Activated CD8-positive, alpha-beta T cell treated with anti-CD3 and anti-CD28 coated beads for 36 hours (primary cell): ENCODE data around the gene KHDC1. TPM values are rescaled to one million over a fixed set of nuclear protein-coding genes. Genes with fewer than 3 reads are reported as not detected.
"Not testable (repeated sequence)": the region's sequence is repeated elsewhere in the genome, so short reads cannot be mapped to it uniquely, and the experiment has no call there.

ENCODE experiments used
- ATAC-seq: fragments of 200-7000 bp; cut with Tn5 transposase; one replicate; pipeline ENCODE4 v1.10.0; 2021; ENCODE audit warnings: mild to moderate bottlenecking, moderate library complexity
- CTCF ChIA-PET: fragments of 350-600 bp; sonication (Branson Sonifier 250); formaldehyde crosslinking; loops from one replicate; lab custom pipeline; 2021; ENCODE audit warnings: antibody characterized with exemption; lab: Charles Lee
- POLR2A ChIA-PET: fragments of 350-600 bp; sonication (Branson Sonifier 250); formaldehyde crosslinking; loops from one replicate; lab custom pipeline; 2021; ENCODE audit warnings: antibody characterized with exemption; lab: Charles Lee
- DNase-seq: peaks from one replicate; pipeline ENCODE4 v3.0.0-alpha.2; 2020
- H3K27ac Mint-ChIP-seq: one replicate; pipeline ENCODE4 v1.8.0; 2021; ENCODE audit warnings: mild to moderate bottlenecking, mixed read lengths
- H3K27me3 Mint-ChIP-seq: one replicate; pipeline ENCODE4 v1.8.0; 2021; ENCODE audit warnings: mixed read lengths
- H3K36me3 Mint-ChIP-seq: one replicate; pipeline ENCODE4 v1.8.0; 2021; ENCODE audit warnings: low read depth, mixed read lengths
- H3K4me1 Mint-ChIP-seq: one replicate; pipeline ENCODE4 v1.8.0; 2021; ENCODE audit warnings: low read depth, mixed read lengths
- H3K4me3 Mint-ChIP-seq: one replicate; pipeline ENCODE4 v1.8.0; 2021; ENCODE audit warnings: mild to moderate bottlenecking, moderate library complexity, mixed read lengths
- H3K9me3 Mint-ChIP-seq: one replicate; pipeline ENCODE4 v1.8.0; 2021; ENCODE audit warnings: mixed read lengths
- CTCF ChIP-seq: fragments of 200-600 bp; IDR thresholded peaks from one replicate; pipeline ENCODE4 v1.8.0; 2022; ENCODE audit warnings: antibody characterized with exemption, mild to moderate bottlenecking
- intact Hi-C: fragments of 100-400 bp; cut with micrococcal nuclease; formaldehyde crosslinking; loops from one replicate; pipeline ENCODE4 v1.10.0; 2022
- total RNA-seq, 2 experiments: library from RNA; stranded (reverse); gene quantifications; one replicate each; pipeline ENCODE4 v1.2.3, GENCODE V29; 2021

KHDC1 gene
- total RNA-seq, 2 experiments from 2014 or later: 3.5 TPM

DNA sequence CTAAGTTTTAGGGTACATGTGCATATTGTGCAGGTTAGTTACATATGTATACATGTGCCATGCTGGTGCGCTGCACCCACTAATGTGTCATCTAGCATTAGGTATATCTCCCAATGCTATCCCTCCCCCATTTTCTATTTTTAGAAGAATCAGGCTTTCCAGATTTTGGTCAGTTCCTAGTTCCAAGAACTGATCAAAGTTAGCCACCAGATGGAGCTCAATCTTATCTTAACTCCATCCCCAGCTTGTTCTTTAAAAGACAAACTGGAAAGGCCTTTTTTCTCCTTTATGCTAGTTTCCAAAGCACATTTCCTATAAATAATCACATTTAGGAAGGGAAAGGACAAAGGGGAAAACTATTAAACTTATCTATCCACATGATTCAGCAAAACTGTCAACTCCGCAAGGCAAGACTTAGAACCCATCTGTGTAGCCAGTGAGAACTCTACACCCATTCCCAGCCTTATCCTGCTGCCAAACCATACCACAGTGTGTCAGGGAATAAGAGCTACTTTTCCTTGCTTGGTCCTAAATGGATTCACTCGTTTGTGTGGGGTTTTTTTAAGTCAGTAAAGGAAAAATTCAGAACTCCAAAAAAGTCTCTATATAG lies 22.8 kb upstream of the KHDC1 start:
- ATAC-seq (no peak), DNase-seq (no peak)
- H3K9me3 Mint-ChIP-seq: no peaks in the 10 kb centered on the region
- peak; percentile 15 for TF ChIP-seq CTCF
- ChIA-PET CTCF (interaction anchor here (1.0 to 1.6 kb wide), 3 partner anchors 9 to 42 kb away, joined by 3 to 12 read pairs (median 4); no protein-coding TSS in a partner anchor), POLR2A (no interaction called here)
- H3K27me3 Mint-ChIP-seq: no peaks in the 10 kb centered on the region
- no peak overlapping the region for H3K4me3 Mint-ChIP-seq
- H3K27ac Mint-ChIP-seq: no peak overlapping the region
- peaks cover 3% of the 10 kb centered on the region for H3K36me3 Mint-ChIP-seq
- intact Hi-C loops: no loop called here
- H3K4me1 Mint-ChIP-seq: no peaks in the 10 kb centered on the region

DNA sequence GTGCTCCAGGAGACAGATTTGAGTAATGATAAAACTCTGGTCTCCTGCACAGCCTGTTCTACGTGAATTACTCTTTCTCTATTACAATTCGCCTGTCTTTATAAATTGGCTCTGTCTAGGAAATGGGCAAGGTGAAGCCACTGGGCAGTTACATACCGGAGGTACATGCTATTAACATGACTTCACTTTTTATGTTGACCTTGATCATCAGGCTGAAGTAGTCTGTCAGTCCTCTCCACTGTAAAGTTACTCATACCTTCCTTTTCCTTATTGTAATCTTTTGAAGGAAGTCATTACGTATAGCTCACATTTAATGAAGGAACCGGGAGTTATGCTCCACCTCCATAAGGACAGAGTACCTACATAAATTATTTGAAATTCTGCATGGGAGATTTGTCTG lies 19.9 kb upstream of the KHDC1 start:
- H3K27me3 Mint-ChIP-seq: no peaks in the 10 kb centered on the region
- no peak overlapping the region for H3K27ac Mint-ChIP-seq
- CTCF ChIA-PET: no interaction called here
- intact Hi-C loops: no loop called here
- POLR2A ChIA-PET: interaction anchor here (1.3 kb wide), 1 partner anchor 8 kb away, joined by 3 read pairs; no protein-coding TSS in a partner anchor
- DNase-seq: no peak
- H3K4me3 Mint-ChIP-seq: no peak overlapping the region
- no peaks in the 10 kb centered on the region for H3K9me3 Mint-ChIP-seq
- peaks cover 4% of the 10 kb centered on the region for H3K36me3 Mint-ChIP-seq
- ATAC-seq: no peak
- TF ChIP-seq CTCF: no peak
- H3K4me1 Mint-ChIP-seq: no peaks in the 10 kb centered on the region

- H3K27me3 Mint-ChIP-seq, CTCF ChIA-PET, POLR2A ChIA-PET, intact Hi-C loops, H3K9me3 Mint-ChIP-seq, H3K4me1 Mint-ChIP-seq, H3K4me3 Mint-ChIP-seq, ATAC-seq, H3K27ac Mint-ChIP-seq, DNase-seq, H3K36me3 Mint-ChIP-seq: not testable (repeated sequence)
Observed at GRCh38 chr6:73281684-73282083, 18.7 kb upstream of the KHDC1 start.

- intact Hi-C loops, CTCF ChIA-PET, H3K4me3 Mint-ChIP-seq, ATAC-seq, POLR2A ChIA-PET, DNase-seq, H3K27ac Mint-ChIP-seq, H3K9me3 Mint-ChIP-seq, H3K27me3 Mint-ChIP-seq: not testable (repeated sequence)
- peaks cover 18% of the 10 kb centered on the region for H3K4me1 Mint-ChIP-seq
- H3K36me3 Mint-ChIP-seq: peaks cover 33% of the 10 kb centered on the region
Observed at GRCh38 chr6:73269296-73269695, 6.3 kb upstream of the KHDC1 start.

- H3K9me3 Mint-ChIP-seq, POLR2A ChIA-PET, H3K27ac Mint-ChIP-seq, H3K27me3 Mint-ChIP-seq, ATAC-seq, CTCF ChIA-PET, intact Hi-C loops, DNase-seq, H3K4me3 Mint-ChIP-seq: not testable (repeated sequence)
- H3K36me3 Mint-ChIP-seq: peaks cover 31% of the 10 kb centered on the region
- peaks cover 22% of the 10 kb centered on the region for H3K4me1 Mint-ChIP-seq
Observed at GRCh38 chr6:73268896-73269295, 5.9 kb upstream of the KHDC1 start.

- Mint-ChIP-seq H3K27ac (peak overlapping the region; percentile 11), H3K4me3 (peak overlapping the region; percentile 85), H3K4me1 (peaks cover 30% of the 10 kb centered on the region), H3K27me3 (no peaks in the 10 kb centered on the region), H3K9me3 (no peaks in the 10 kb centered on the region), H3K36me3 (peaks cover 33% of the 10 kb centered on the region)
- ATAC-seq (no peak), DNase-seq (peak; percentile 7)
- ChIA-PET POLR2A (no interaction called here), CTCF (interaction anchor here (1.0 to 1.6 kb wide), 3 partner anchors 62 to 853 kb away, joined by 3 to 5 read pairs (median 4); no protein-coding TSS in a partner anchor)
- intact Hi-C loops: no loop called here
- no peak for TF ChIP-seq CTCF
Observed at GRCh38 chr6:73264446-73264845, 1.4 kb upstream of the KHDC1 start.
